ENCODE measurements around the gene FOSB. TPM values are rescaled to one million over a fixed set of nuclear protein-coding genes. Genes with fewer than 3 reads are reported as not detected.

FOSB gene
- total RNA-seq, 1 experiment from 2014 or later = 0.80 TPM

DNA sequence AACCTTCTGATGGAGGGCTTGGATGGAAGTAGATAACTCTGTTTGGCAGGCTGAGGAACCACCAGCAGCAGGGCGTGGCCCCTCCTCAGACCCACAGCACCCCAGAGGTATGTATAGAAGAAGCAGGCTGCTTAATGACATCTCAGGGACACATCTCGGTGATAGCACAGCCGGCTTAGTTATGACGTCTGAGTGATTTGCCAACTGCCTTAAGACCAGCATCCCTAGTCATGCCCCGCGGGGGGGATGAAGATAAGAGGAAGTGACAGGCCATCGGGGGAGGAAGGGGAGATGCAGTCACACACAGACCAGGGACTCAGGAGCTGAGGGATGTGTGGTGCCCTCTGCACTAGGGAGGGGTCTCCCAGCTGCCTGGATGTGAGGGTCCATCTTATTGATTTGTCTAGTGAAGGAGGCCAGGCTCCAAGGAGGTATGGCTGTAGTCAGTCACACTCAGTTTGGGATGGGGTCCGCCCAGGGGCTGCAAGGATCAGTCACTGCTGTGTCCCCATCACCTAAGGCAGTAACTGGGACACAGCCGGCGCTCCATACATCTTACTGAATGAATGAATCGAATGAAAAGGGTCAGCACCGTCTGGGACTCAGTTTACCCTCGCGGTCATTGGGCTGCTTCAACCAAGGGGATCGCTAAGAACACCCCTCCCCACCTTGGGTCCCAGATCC, 24.9 kb upstream of the FOSB start:
- DNase-seq (ENCODE audit: low read depth) = peak; percentile 79

- DNase-seq (ENCODE audit: low read depth) = peak; percentile 96
These were observed 24.1 kb upstream of the FOSB start for GRCh38 chr19:45443462-45444317.

- DNase-seq (ENCODE audit: low read depth) = peak; percentile 89
These were observed 23.3 kb upstream of the FOSB start for GRCh38 chr19:45444318-45445041.

- no peak for DNase-seq (ENCODE audit: low read depth)
These were observed 22.7 kb upstream of the FOSB start for GRCh38 chr19:45445139-45445538.

DNA sequence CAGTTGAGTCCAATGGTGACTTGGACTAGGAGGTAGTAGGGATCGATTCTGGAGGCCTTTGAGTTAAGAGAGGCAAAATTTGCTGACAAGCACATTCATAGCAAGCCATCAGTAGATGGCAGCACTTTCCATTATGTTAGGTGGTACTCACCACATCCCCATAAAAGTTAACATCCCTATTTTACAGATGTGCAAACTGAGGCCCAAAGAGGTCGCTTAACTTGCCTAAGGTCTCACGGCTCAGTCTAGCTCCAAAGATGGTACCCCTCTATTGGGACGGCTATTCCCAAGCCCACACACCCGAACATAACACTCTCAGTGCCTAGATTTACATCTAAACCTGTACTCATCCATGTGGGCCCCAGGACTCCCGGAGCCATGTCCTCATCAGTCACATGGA, 21.5 kb upstream of the FOSB start:
- DNase-seq (ENCODE audit: low read depth) = peak; percentile 41

DNA sequence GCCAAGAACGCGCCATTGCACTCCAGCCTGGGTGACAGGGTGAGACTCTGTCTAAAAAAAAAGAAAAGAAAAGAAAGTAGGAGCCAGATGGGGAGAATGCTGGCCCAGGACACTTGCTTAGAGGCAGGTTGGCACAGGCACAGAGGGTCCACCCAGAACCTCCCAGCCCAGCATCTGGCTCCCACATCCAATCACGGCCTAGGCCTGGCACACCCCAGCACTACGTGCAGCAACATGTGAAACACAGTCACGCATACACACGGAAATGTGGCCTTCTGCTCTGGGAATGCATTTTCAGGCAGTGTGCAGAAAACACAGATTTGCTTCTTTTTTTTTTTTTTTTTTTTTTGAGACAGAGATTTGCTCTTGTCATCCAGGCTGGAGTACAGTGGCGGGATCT, 20.9 kb upstream of the FOSB start:
- no peak for DNase-seq (ENCODE audit: low read depth)

GRCh38 chr19:45448425-45448756, 19.4 kb upstream of the FOSB start:
- DNase-seq (ENCODE audit: low read depth) = no peak

GRCh38 chr19:45448887-45449299, 18.9 kb upstream of the FOSB start:
- DNase-seq (ENCODE audit: low read depth) = no peak

GRCh38 chr19:45450012-45450333, 17.8 kb upstream of the FOSB start:
- no peak for DNase-seq (ENCODE audit: low read depth)

GRCh38 chr19:45451131-45451849, 16.5 kb upstream of the FOSB start:
- DNase-seq (ENCODE audit: low read depth) = peak; percentile 58

GRCh38 chr19:45451850-45452387, 15.9 kb upstream of the FOSB start:
- DNase-seq (ENCODE audit: low read depth) = no peak

- DNase-seq (ENCODE audit: low read depth) = peak; percentile 100
These were observed 11.9 kb upstream of the FOSB start for GRCh38 chr19:45455707-45456499.

- DNase-seq (ENCODE audit: low read depth) = no peak
These were observed 11.3 kb upstream of the FOSB start for GRCh38 chr19:45456500-45456815.

- DNase-seq (ENCODE audit: low read depth) = no peak
These were observed 10.0 kb upstream of the FOSB start for GRCh38 chr19:45457776-45458175.

- no peak for DNase-seq (ENCODE audit: low read depth)
These were observed 6.9 kb upstream of the FOSB start for GRCh38 chr19:45460807-45461347.

- no peak for DNase-seq (ENCODE audit: low read depth)
These were observed 5.6 kb upstream of the FOSB start for GRCh38 chr19:45462174-45462573.

- no peak for DNase-seq (ENCODE audit: low read depth)
These were observed 4.6 kb upstream of the FOSB start for GRCh38 chr19:45463241-45463640.

GRCh38 chr19:45464274-45464673, 3.5 kb upstream of the FOSB start:
- no peak for DNase-seq (ENCODE audit: low read depth)

- no peak for DNase-seq (ENCODE audit: low read depth)
These were observed 2.8 kb upstream of the FOSB start for GRCh38 chr19:45464852-45465441.

- DNase-seq (ENCODE audit: low read depth) = no peak
These were observed 711 bp upstream of the FOSB start for GRCh38 chr19:45467115-45467455.
